ENCODE measurements around the gene NOP16. TPM values are rescaled to one million over a fixed set of nuclear protein-coding genes. Genes with fewer than 3 reads are reported as not detected.

NOP16 gene
- total RNA-seq, 6 donors from 2014 or later, result 3.1 to 25.4 (median 12.1) TPM

DNA sequence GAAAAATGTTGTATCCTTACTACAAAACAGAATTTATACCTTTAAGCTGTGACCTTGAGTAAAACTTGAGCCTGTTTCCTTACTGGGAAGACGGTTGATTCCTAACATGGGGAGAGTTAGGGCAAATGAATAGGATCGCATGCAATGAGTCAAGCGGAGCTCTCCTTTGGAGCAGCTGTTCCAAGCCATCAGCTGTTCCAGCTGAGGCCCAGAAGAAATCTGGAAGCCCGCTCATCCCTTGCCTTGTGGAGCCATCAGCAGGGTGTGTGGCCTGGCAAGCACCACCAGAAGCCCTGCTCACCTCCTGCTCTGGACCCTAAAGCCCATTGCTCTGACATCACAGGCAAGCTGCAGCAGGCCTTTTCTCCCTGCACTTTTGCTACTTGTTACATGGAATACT, 34.9 kb downstream of the NOP16 start:
- DNase-seq, result no peak
- Histone ChIP-seq H3K27ac (no peak overlapping the region), H3K4me3 (no peak overlapping the region), H3K36me3 (peaks cover 13 to 94% (median 48%) of the 10 kb centered on the region in 4 donors), H3K27me3 (no peaks in the 10 kb centered on the region), H3K4me1 (peaks cover 0 to 4% (median 0%) of the 10 kb centered on the region in 4 donors), H3K9me3 (no peaks in the 10 kb centered on the region)
- 89 to 97% methylated on average over 3 to 4 of the region's 4 CpGs for WGBS, 2 donors
- no peak for ATAC-seq (ENCODE audit: low FRiP score in 2 of 2)
- TF ChIP-seq EP300 (IDR thresholded peaks at IDR 0.05) (no peak), POLR2A (IDR thresholded peaks at IDR 0.05) (no peak), POLR2AphosphoS5 (IDR thresholded peaks at IDR 0.05) (no peak)
- TF ChIP-seq, protein P1, sequence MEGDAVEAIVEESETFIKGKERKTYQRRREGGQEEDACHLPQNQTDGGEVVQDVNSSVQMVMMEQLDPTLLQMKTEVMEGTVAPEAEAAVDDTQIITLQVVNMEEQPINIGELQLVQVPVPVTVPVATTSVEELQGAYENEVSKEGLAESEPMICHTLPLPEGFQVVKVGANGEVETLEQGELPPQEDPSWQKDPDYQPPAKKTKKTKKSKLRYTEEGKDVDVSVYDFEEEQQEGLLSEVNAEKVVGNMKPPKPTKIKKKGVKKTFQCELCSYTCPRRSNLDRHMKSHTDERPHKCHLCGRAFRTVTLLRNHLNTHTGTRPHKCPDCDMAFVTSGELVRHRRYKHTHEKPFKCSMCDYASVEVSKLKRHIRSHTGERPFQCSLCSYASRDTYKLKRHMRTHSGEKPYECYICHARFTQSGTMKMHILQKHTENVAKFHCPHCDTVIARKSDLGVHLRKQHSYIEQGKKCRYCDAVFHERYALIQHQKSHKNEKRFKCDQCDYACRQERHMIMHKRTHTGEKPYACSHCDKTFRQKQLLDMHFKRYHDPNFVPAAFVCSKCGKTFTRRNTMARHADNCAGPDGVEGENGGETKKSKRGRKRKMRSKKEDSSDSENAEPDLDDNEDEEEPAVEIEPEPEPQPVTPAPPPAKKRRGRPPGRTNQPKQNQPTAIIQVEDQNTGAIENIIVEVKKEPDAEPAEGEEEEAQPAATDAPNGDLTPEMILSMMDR (IDR thresholded peaks at IDR 0.05), result no peak

DNA sequence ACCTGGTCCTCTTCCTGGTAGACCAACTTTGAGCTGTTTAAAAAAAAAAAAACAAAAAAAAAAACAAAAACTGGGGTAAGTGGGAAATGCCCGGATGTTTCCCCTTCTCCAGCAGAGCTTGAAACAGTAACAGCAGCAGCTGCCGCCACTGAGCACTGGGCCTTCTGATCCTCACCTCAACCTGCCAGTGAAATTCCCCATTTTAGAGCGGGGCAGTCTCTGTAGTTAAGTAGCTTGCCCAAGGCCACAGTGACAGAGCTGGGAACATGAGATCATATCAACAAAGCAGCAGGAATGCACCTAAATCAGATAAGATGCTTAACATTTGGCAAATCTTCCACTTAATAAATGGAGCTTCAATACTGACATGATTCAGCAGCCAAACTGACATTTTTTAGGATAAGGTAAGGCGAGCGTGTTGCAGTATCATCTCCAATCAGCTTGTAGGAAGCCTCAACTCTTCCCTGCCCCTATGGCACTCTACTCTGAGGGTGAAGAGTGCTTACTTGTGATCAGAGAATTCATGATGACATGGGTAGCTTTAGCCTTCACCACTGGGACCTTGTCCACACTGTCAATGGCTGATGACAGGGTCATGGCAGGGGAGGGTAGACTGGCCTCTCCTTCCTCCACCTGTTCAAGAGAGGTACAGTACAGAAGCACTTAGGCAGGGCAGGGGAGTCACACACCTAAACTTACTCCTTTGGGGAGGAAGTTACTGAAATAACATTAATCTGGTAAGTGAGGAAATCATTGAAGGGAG, 36.1 kb downstream of the NOP16 start:
- Histone ChIP-seq H3K9me3 (no peaks in the 10 kb centered on the region), H3K27ac (no peak overlapping the region), H3K4me3 (no peak overlapping the region), H3K36me3 (peaks cover 26 to 95% (median 54%) of the 10 kb centered on the region in 4 donors), H3K4me1 (peaks cover 0 to 4% (median 0%) of the 10 kb centered on the region in 4 donors), H3K27me3 (no peaks in the 10 kb centered on the region)
- no peak for DNase-seq
- WGBS, 2 donors, result 82 to 91% methylated on average over 5 of the region's 5 CpGs
- TF ChIP-seq EP300 (IDR thresholded peaks at IDR 0.05) (no peak), POLR2AphosphoS5 (IDR thresholded peaks at IDR 0.05) (no peak), POLR2A (IDR thresholded peaks at IDR 0.05) (no peak)
- TF ChIP-seq, protein P1 (IDR thresholded peaks at IDR 0.05), result no peak
- no peak for ATAC-seq (ENCODE audit: low FRiP score in 2 of 2)

DNA sequence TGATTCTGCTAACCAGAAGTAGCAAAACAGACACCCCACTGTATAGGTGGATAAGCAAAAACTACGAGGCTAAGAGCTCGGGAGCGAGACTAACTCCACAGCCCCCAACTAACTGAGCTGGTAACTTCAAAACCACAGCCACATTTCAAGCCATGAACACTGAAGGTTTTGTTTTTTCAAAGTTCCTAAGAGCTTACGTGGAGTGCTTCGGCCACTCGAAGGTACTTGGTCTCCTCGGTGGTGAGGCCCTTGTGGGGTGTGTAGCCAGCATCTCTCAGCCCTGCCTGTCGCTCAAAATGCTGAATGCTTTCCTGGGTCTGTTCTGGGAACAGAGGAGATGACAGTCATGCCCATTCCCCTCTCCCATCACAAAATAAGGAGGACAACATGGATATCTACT, 38.0 kb downstream of the NOP16 start:
- peaks cover 0 to 4% (median 0%) of the 10 kb centered on the region in 4 donors for H3K4me1 ChIP-seq
- H3K9me3 ChIP-seq, result no peaks in the 10 kb centered on the region
- H3K27me3 ChIP-seq, result no peaks in the 10 kb centered on the region
- DNase-seq (peak in 1 of 2 donors; percentile 62), ATAC-seq (ENCODE audit: low FRiP score in 2 of 2) (peak in 1 of 2 donors; percentile 55)
- H3K36me3 ChIP-seq, result peaks cover 36 to 100% (median 64%) of the 10 kb centered on the region in 4 donors
- 81 to 91% methylated on average over 8 of the region's 8 CpGs for WGBS, 2 donors
- H3K4me3 ChIP-seq, result no peak overlapping the region
- H3K27ac ChIP-seq, result no peak overlapping the region
- TF ChIP-seq EP300 (IDR thresholded peaks at IDR 0.05), result no peak
- TF ChIP-seq POLR2A (IDR thresholded peaks at IDR 0.05), result no peak
- no peak for TF ChIP-seq POLR2AphosphoS5 (IDR thresholded peaks at IDR 0.05)
- TF ChIP-seq, protein P1 (IDR thresholded peaks at IDR 0.05), result no peak

DNA sequence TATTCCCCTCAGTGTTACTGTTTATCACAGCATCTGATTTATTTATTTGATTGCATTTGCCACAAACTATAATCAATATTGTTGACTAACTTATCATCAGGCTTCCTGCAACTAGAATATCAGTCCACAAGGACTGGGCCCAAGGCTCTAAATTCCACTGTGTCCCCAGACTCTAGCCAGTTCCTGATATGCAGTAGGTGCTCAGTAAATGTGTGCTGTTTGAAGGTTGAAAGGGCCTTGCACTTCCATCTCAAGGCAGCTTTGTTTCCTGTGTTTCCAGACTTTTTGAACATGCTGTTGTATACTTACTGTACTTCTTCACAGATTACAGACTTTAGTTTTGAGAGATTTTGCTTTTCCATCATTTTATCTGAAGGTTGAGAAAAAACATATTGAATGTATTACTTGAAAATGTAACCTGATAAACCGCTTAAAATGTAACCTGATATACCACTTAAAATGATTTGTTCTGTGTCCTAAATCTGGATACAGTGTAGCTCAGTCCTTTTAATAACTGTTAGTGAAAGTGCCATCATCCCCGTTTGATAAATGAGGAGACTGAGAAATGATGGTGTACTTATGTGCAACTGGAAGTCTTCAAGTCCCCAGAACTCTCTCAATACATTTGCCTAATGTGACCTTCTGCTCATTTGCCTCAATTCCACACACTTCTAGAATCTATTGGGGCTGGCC, 45.5 kb downstream of the NOP16 start:
- no peak for ATAC-seq (ENCODE audit: low FRiP score in 2 of 2)
- Histone ChIP-seq H3K4me1 (no peaks in the 10 kb centered on the region), H3K27ac (no peak overlapping the region), H3K9me3 (no peaks in the 10 kb centered on the region), H3K4me3 (no peak overlapping the region), H3K36me3 (peaks cover 16 to 56% (median 35%) of the 10 kb centered on the region in 4 donors), H3K27me3 (no peaks in the 10 kb centered on the region)
- TF ChIP-seq, protein P1 (IDR thresholded peaks at IDR 0.05), result no peak
- TF ChIP-seq POLR2A (IDR thresholded peaks at IDR 0.05), result no peak
- 44 to 81% methylated on average over 2 of the region's 2 CpGs for WGBS, 2 donors
- no peak for DNase-seq

All from upper lobe of left lung (tissue), 6 donors.